ENCODE data around the gene MARS1.
"Not testable (repeated sequence)": the region's sequence is repeated elsewhere in the genome, so short reads cannot be mapped to it uniquely, and the experiment has no call there.

Gene MARS1

GRCh38 chr12:57560516-57560915 lies 72.6 kb downstream of the MARS1 start:
- DNase-seq = no peak
- intact Hi-C loops (cut with DNase I) = no loop called here

DNA sequence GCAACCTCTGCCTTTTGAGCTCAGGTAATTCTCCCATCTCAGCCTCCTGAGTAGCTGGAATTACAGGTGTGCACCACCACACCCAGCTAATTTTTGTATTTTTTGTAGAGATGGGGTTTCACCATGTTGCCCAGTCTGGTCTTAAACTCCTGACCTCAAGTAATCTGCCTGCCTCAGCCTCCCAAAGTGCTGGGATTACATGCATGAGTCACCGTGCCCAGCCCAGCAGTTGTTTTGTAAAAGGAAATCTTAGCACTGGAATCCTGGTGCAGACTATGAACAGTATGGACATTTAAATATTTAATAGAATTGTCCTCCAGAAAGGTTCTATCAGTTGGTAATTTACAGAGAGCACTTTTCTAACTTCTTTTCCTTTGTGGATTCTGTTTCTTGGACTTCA lies 73.2 kb downstream of the MARS1 start:
- DNase-seq; intact Hi-C loops (cut with DNase I): not testable (repeated sequence)

- intact Hi-C loops (cut with DNase I) = no loop called here
- DNase-seq = no peak
These were observed 75.5 kb downstream of the MARS1 start for GRCh38 chr12:57563358-57563757.

DNA sequence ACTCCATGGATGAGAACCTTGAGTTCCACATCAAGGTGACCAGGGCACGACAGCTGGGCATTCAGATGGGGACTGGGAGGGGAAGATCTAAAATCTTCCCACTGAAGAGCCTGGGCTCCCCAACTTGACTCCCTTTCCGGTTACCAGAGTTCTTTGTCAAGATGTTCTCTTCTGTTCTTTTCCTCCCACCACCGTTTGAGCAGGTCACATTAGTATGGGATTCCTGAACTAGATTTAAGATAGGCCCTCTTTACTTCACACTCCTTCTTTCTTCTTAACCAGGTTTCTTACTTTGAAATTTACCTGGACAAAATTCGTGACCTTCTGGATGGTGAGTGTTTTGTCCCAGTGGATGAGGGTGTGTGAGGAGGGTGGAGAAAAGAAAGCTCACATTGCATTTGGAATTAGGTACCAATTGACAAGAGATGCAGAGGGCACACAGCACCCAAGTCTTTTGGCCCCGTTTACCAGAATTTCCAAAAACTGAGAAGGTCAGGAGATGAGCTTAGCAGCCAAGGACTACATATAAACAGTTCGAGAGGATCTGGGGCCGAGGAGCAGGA lies 76.4 kb downstream of the MARS1 start:
- no peak for DNase-seq
- intact Hi-C loops (cut with DNase I) = no loop called here
